MM.1S (cell line): ENCODE measurements around the gene SCUBE2.

Experiments
- EZH2 ChIP-seq: fragments of 300-600 bp; sonication (generic); optimal IDR thresholded peaks from 2 replicates; pipeline ENCODE3; 2017; ENCODE audit warnings: low read depth, mild to moderate bottlenecking, antibody characterized with exemption, low read length, mixed read lengths
- TF ChIP-seq, protein P1 (sequence below): fragments of 300-600 bp; sonication (generic); IDR thresholded peaks from 2 replicates; pipeline ENCODE4 v1.5.1; 2016; ENCODE audit warnings: antibody characterized with exemption, low read length, mixed read lengths

DNA sequence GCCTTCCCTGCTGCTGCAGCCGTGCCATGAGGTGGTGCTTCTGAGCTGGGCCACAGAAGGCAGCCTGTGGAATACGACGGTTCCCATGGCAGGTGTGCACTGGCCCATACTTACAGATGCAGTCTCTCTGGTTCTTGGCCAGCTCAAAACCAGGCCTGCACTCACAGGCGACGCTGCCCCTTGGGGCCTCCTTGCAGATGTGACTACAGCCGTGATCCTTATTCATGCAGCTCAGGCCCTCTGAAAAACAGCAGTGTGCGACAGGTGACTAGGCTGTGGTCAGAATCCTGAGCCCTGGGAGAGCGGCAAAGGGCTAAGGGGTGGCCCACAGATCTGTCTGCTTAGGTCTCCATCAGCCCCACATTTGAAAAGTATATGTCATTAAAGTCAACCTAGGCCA, 22.1 kb downstream of the SCUBE2 start:
- TF ChIP-seq, protein P1, sequence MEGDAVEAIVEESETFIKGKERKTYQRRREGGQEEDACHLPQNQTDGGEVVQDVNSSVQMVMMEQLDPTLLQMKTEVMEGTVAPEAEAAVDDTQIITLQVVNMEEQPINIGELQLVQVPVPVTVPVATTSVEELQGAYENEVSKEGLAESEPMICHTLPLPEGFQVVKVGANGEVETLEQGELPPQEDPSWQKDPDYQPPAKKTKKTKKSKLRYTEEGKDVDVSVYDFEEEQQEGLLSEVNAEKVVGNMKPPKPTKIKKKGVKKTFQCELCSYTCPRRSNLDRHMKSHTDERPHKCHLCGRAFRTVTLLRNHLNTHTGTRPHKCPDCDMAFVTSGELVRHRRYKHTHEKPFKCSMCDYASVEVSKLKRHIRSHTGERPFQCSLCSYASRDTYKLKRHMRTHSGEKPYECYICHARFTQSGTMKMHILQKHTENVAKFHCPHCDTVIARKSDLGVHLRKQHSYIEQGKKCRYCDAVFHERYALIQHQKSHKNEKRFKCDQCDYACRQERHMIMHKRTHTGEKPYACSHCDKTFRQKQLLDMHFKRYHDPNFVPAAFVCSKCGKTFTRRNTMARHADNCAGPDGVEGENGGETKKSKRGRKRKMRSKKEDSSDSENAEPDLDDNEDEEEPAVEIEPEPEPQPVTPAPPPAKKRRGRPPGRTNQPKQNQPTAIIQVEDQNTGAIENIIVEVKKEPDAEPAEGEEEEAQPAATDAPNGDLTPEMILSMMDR: no peak
- TF ChIP-seq EZH2: no peak
